Gastroesophageal sphincter (tissue), 3 donors: Measurements from ENCODE around the gene LCP1.

Experiments used
- EP300 ChIP-seq: sonication (generic); formaldehyde crosslinking; IDR thresholded peaks from one replicate; pipeline ENCODE4 v1.6.1; 2017; ENCODE audit warnings: antibody characterized with exemption, mild to moderate bottlenecking
- POLR2A ChIP-seq, 2 donors: fragments of 450-650 bp; IDR thresholded peaks; one replicate each; pipeline ENCODE4 v1.6.1; 2017; ENCODE audit warnings: antibody characterized with exemption in 2 of 2, mild to moderate bottlenecking in 2 of 2, moderate library complexity in 1 of 2
- POLR2AphosphoS5 ChIP-seq: sonication (generic); formaldehyde crosslinking; IDR thresholded peaks from one replicate; pipeline ENCODE4 v1.6.1; 2017; ENCODE audit warnings: antibody characterized with exemption
- TF ChIP-seq, protein P1 (sequence below), 4 experiments: fragments of 200-600 bp in 2 of 4; fragments of 450-650 bp in 2 of 4; sonication (generic) in 1 of 4; IDR thresholded peaks; one replicate each; pipeline ENCODE4 v1.5.1; 2017 to 2019; ENCODE audit warnings: antibody characterized with exemption in 4 of 4, mild to moderate bottlenecking in 2 of 4, moderate library complexity in 2 of 4

DNA sequence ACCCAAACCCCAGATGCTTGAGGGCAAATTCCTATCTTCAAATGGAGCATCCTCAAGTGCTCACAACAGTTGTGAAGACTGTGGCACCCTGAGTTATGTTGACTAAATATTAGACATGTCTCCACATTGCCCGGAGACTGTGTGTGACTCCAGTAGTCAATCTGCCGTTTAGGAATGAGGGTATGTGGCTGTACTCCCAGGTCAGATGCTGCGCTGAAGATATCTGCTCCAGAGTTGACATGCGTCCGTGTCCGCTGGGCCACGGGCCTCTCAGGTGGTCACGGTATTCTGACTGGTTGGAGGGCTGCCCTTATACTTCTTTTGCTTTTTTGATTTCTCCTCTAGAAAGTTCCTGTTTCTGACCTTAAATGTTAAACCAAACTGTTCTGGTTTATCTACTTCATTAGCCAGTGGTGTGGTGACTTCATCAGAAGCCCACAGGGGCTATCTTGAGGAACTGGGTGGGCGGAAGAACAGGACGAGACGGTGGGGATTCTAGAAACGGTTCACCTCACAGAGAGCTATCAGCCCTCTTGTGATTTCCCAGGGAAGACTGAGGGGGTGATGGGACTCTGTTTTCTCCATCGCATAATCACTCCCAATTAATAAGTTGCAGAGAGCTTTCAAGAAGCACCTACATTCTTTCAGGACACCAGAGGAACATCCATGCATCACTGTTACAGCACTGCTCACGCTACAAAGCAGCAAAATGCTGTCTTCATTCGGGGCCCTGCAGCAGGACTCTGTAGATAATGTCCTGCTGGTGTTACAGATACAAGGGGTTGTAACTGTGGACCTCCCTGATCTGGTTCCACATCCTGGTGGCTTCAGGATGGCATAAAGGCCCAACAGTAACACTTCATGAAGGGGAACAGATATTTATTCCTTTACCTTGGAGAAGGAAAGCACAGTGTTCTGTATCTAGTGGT lies 1.3 kb upstream of the LCP1 start:
- TF ChIP-seq, protein P1, sequence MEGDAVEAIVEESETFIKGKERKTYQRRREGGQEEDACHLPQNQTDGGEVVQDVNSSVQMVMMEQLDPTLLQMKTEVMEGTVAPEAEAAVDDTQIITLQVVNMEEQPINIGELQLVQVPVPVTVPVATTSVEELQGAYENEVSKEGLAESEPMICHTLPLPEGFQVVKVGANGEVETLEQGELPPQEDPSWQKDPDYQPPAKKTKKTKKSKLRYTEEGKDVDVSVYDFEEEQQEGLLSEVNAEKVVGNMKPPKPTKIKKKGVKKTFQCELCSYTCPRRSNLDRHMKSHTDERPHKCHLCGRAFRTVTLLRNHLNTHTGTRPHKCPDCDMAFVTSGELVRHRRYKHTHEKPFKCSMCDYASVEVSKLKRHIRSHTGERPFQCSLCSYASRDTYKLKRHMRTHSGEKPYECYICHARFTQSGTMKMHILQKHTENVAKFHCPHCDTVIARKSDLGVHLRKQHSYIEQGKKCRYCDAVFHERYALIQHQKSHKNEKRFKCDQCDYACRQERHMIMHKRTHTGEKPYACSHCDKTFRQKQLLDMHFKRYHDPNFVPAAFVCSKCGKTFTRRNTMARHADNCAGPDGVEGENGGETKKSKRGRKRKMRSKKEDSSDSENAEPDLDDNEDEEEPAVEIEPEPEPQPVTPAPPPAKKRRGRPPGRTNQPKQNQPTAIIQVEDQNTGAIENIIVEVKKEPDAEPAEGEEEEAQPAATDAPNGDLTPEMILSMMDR (IDR thresholded peaks at IDR 0.05) = no peak
- TF ChIP-seq POLR2A (IDR thresholded peaks at IDR 0.05) (no peak), POLR2AphosphoS5 (no peak), EP300 (no peak)
